OCI-LY1 (cell line): ENCODE data around the gene MB.

Experiments used
- CTCF ChIP-seq: fragments of 200-600 bp; sonication (generic), shearing (Covaris generic); IDR thresholded peaks from 2 replicates; pipeline ENCODE4 v1.5.1; 2017; ENCODE audit warnings: mild to moderate bottlenecking, antibody characterized with exemption, low read length, moderate library complexity, mixed read lengths
- EZH2 ChIP-seq: fragments of 200-600 bp; sonication (generic), shearing (Covaris generic); IDR thresholded peaks from 2 replicates; pipeline ENCODE4 v1.8.0; 2017; ENCODE audit warnings: borderline replicate concordance, mixed run types, mild to moderate bottlenecking, antibody characterized with exemption, low read length, moderate library complexity, mixed read lengths

- TF ChIP-seq CTCF (no peak), EZH2 (no peak)
Measured at GRCh38 chr22:35606916-35607315, 10.2 kb downstream of the MB start.
